Measurements from ENCODE around the gene N4BP3. TPM values are rescaled to one million over a fixed set of nuclear protein-coding genes. Genes with fewer than 3 reads are reported as not detected.
A peak's percentile ranks its signal among the peaks of the same experiment; 100 is the strongest.
"Not testable (repeated sequence)": the region's sequence is repeated elsewhere in the genome, so short reads cannot be mapped to it uniquely, and the experiment has no call there.

The N4BP3 gene
- total RNA-seq, 2 experiments from 2014 or later = 1.3 to 1.5 TPM

- DNase-seq = no peak
- POLR2A ChIA-PET = no interaction called here
- CTCF ChIA-PET = no interaction called here
- H3K4me3 Mint-ChIP-seq = no peak overlapping the region
- H3K27me3 Mint-ChIP-seq = no peaks in the 10 kb centered on the region
- no peaks in the 10 kb centered on the region for H3K36me3 Mint-ChIP-seq (ENCODE audit: low read depth)
- no peaks in the 10 kb centered on the region for H3K9me3 Mint-ChIP-seq
- H3K27ac Mint-ChIP-seq = no peak overlapping the region
- peaks cover 2% of the 10 kb centered on the region for H3K4me1 Mint-ChIP-seq
Measured at GRCh38 chr5:178080618-178081410, 32.5 kb upstream of the N4BP3 start.

- no peak overlapping the region for H3K27ac Mint-ChIP-seq
- H3K36me3 Mint-ChIP-seq (ENCODE audit: low read depth) = no peaks in the 10 kb centered on the region
- H3K9me3 Mint-ChIP-seq = no peaks in the 10 kb centered on the region
- CTCF ChIA-PET = interaction anchor here (0.6 kb wide), 1 partner anchor 77 kb away, joined by 3 read pairs; no protein-coding TSS in a partner anchor
- POLR2A ChIA-PET = no interaction called here
- DNase-seq = no peak
- no peak overlapping the region for H3K4me3 Mint-ChIP-seq
- no peaks in the 10 kb centered on the region for H3K4me1 Mint-ChIP-seq
- H3K27me3 Mint-ChIP-seq = no peaks in the 10 kb centered on the region
Measured at GRCh38 chr5:178081571-178082243, 31.6 kb upstream of the N4BP3 start.

GRCh38 chr5:178083922-178084321 lies 29.4 kb upstream of the N4BP3 start:
- ChIA-PET CTCF (interaction anchor here (0.6 kb wide), 1 partner anchor 152 kb away, joined by 3 read pairs; no protein-coding TSS in a partner anchor), POLR2A (no interaction called here)
- no peak overlapping the region for H3K27ac Mint-ChIP-seq
- H3K36me3 Mint-ChIP-seq (ENCODE audit: low read depth) = no peaks in the 10 kb centered on the region
- H3K4me3 Mint-ChIP-seq = no peak overlapping the region
- no peaks in the 10 kb centered on the region for H3K4me1 Mint-ChIP-seq
- no peaks in the 10 kb centered on the region for H3K9me3 Mint-ChIP-seq
- DNase-seq = no peak
- peaks cover 2% of the 10 kb centered on the region for H3K27me3 Mint-ChIP-seq

GRCh38 chr5:178085316-178085715 lies 28.0 kb upstream of the N4BP3 start:
- H3K27me3 Mint-ChIP-seq = peaks cover 2% of the 10 kb centered on the region
- no peaks in the 10 kb centered on the region for H3K36me3 Mint-ChIP-seq (ENCODE audit: low read depth)
- no peak overlapping the region for H3K27ac Mint-ChIP-seq
- H3K4me1 Mint-ChIP-seq = no peaks in the 10 kb centered on the region
- CTCF ChIA-PET = no interaction called here
- POLR2A ChIA-PET = no interaction called here
- no peak overlapping the region for H3K4me3 Mint-ChIP-seq
- DNase-seq = no peak
- no peaks in the 10 kb centered on the region for H3K9me3 Mint-ChIP-seq

GRCh38 chr5:178086266-178086665 lies 27.1 kb upstream of the N4BP3 start:
- H3K4me1 Mint-ChIP-seq = no peaks in the 10 kb centered on the region
- no peaks in the 10 kb centered on the region for H3K36me3 Mint-ChIP-seq (ENCODE audit: low read depth)
- H3K9me3 Mint-ChIP-seq = no peaks in the 10 kb centered on the region
- no peak overlapping the region for H3K4me3 Mint-ChIP-seq
- no peak for DNase-seq
- ChIA-PET CTCF (no interaction called here), POLR2A (no interaction called here)
- no peak overlapping the region for H3K27ac Mint-ChIP-seq
- peaks cover 2% of the 10 kb centered on the region for H3K27me3 Mint-ChIP-seq

- H3K4me3 Mint-ChIP-seq; DNase-seq; H3K4me1 Mint-ChIP-seq; POLR2A ChIA-PET; H3K27ac Mint-ChIP-seq; H3K27me3 Mint-ChIP-seq; H3K36me3 Mint-ChIP-seq (ENCODE audit: low read depth); H3K9me3 Mint-ChIP-seq; CTCF ChIA-PET: not testable (repeated sequence)
Measured at GRCh38 chr5:178087199-178087598, 26.1 kb upstream of the N4BP3 start.

- ChIA-PET CTCF (interaction anchor here (0.6 to 1.5 kb wide), 3 partner anchors 16 to 35 kb away, joined by 3 to 6 read pairs (median 4); no protein-coding TSS in a partner anchor), POLR2A (no interaction called here)
- H3K4me3 Mint-ChIP-seq = no peak overlapping the region
- H3K27ac Mint-ChIP-seq = no peak overlapping the region
- no peaks in the 10 kb centered on the region for H3K36me3 Mint-ChIP-seq (ENCODE audit: low read depth)
- DNase-seq = no peak
- peaks cover 2% of the 10 kb centered on the region for H3K9me3 Mint-ChIP-seq
- peaks cover 2% of the 10 kb centered on the region for H3K27me3 Mint-ChIP-seq
- peaks cover 15% of the 10 kb centered on the region for H3K4me1 Mint-ChIP-seq
Measured at GRCh38 chr5:178090856-178091255, 22.5 kb upstream of the N4BP3 start.

GRCh38 chr5:178093134-178093533 lies 20.2 kb upstream of the N4BP3 start:
- peaks cover 2% of the 10 kb centered on the region for H3K27me3 Mint-ChIP-seq
- no peak overlapping the region for H3K4me3 Mint-ChIP-seq
- no peaks in the 10 kb centered on the region for H3K36me3 Mint-ChIP-seq (ENCODE audit: low read depth)
- CTCF ChIA-PET = no interaction called here
- no peak for DNase-seq
- peaks cover 15% of the 10 kb centered on the region for H3K4me1 Mint-ChIP-seq
- peaks cover 2% of the 10 kb centered on the region for H3K9me3 Mint-ChIP-seq
- POLR2A ChIA-PET = no interaction called here
- H3K27ac Mint-ChIP-seq = no peak overlapping the region

- Mint-ChIP-seq H3K27me3 (no peaks in the 10 kb centered on the region), H3K36me3 (ENCODE audit: low read depth) (no peaks in the 10 kb centered on the region), H3K9me3 (peaks cover 2% of the 10 kb centered on the region), H3K4me1 (peaks cover 15% of the 10 kb centered on the region), H3K27ac (peak overlapping the region; percentile 31), H3K4me3 (no peak overlapping the region)
- DNase-seq = no peak
- ChIA-PET CTCF (interaction anchor here (1.1 kb wide), 1 partner anchor 20 kb away, joined by 3 read pairs; no protein-coding TSS in a partner anchor), POLR2A (no interaction called here)
Measured at GRCh38 chr5:178094345-178094744, 19.0 kb upstream of the N4BP3 start.

GRCh38 chr5:178098685-178099084 lies 14.6 kb upstream of the N4BP3 start:
- no peak overlapping the region for H3K4me3 Mint-ChIP-seq
- ChIA-PET POLR2A (no interaction called here), CTCF (interaction anchor here (1.5 kb wide), 1 partner anchor 22 kb away, joined by 4 read pairs; no protein-coding TSS in a partner anchor)
- no peak overlapping the region for H3K27ac Mint-ChIP-seq
- H3K27me3 Mint-ChIP-seq = no peaks in the 10 kb centered on the region
- H3K4me1 Mint-ChIP-seq = peaks cover 9% of the 10 kb centered on the region
- H3K36me3 Mint-ChIP-seq (ENCODE audit: low read depth) = no peaks in the 10 kb centered on the region
- DNase-seq = no peak
- no peaks in the 10 kb centered on the region for H3K9me3 Mint-ChIP-seq

- Mint-ChIP-seq H3K36me3 (ENCODE audit: low read depth) (no peaks in the 10 kb centered on the region), H3K9me3 (no peaks in the 10 kb centered on the region), H3K4me1 (peaks cover 4% of the 10 kb centered on the region), H3K27ac (no peak overlapping the region), H3K27me3 (no peaks in the 10 kb centered on the region), H3K4me3 (no peak overlapping the region)
- no peak for DNase-seq
- CTCF ChIA-PET = interaction anchor here (0.5 kb wide), 1 partner anchor 41 kb away, joined by 5 read pairs; no protein-coding TSS in a partner anchor
- POLR2A ChIA-PET = no interaction called here
Measured at GRCh38 chr5:178103612-178104011, 9.7 kb upstream of the N4BP3 start.

- peaks cover 10% of the 10 kb centered on the region for H3K4me1 Mint-ChIP-seq
- H3K36me3 Mint-ChIP-seq (ENCODE audit: low read depth) = no peaks in the 10 kb centered on the region
- DNase-seq = no peak
- H3K27me3 Mint-ChIP-seq = no peaks in the 10 kb centered on the region
- POLR2A ChIA-PET = no interaction called here
- CTCF ChIA-PET = interaction anchor here (1.6 kb wide), 1 partner anchor 17 kb away, joined by 6 read pairs; no protein-coding TSS in a partner anchor
- H3K27ac Mint-ChIP-seq = no peak overlapping the region
- H3K4me3 Mint-ChIP-seq = no peak overlapping the region
- H3K9me3 Mint-ChIP-seq = no peaks in the 10 kb centered on the region
Measured at GRCh38 chr5:178104492-178104891, 8.8 kb upstream of the N4BP3 start.

- DNase-seq = no peak
- Mint-ChIP-seq H3K9me3 (no peaks in the 10 kb centered on the region), H3K27ac (no peak overlapping the region), H3K36me3 (ENCODE audit: low read depth) (no peaks in the 10 kb centered on the region), H3K4me3 (no peak overlapping the region), H3K4me1 (peaks cover 10% of the 10 kb centered on the region), H3K27me3 (peaks cover 7% of the 10 kb centered on the region)
- ChIA-PET CTCF (interaction anchor here (0.6 to 1.6 kb wide), 3 partner anchors 15 to 601 kb away, joined by 3 to 6 read pairs (median 3); no protein-coding TSS in a partner anchor), POLR2A (no interaction called here)
Measured at GRCh38 chr5:178106086-178106485, 7.2 kb upstream of the N4BP3 start.

Data from activated CD4-positive, alpha-beta T cell treated with anti-CD3 and anti-CD28 coated beads, Interleukin-2, amount 10 ng/mL, durations not matched to agents 7 days and 5 days (primary cell).